ENCODE data around the gene KLRB1.
"Not testable (repeated sequence)": the region's sequence is repeated elsewhere in the genome, so short reads cannot be mapped to it uniquely, and the experiment has no call there.

KLRB1 gene

GRCh38 chr12:9619411-9620179 is 11.9 kb upstream of the KLRB1 start:
- no peak for DNase-seq (ENCODE audit: low spot score)

- DNase-seq (ENCODE audit: low spot score), result not testable (repeated sequence)
These were observed 11.2 kb upstream of the KLRB1 start for GRCh38 chr12:9618906-9619305.

GRCh38 chr12:9617124-9617523 is 9.4 kb upstream of the KLRB1 start:
- DNase-seq (ENCODE audit: low spot score), result no peak

- no peak for DNase-seq (ENCODE audit: low spot score)
These were observed 7.9 kb upstream of the KLRB1 start for GRCh38 chr12:9615420-9616136.

- not testable (repeated sequence) for DNase-seq (ENCODE audit: low spot score)
These were observed 2.9 kb upstream of the KLRB1 start for GRCh38 chr12:9610606-9611005.

GRCh38 chr12:9606736-9607372 is 862 bp downstream of the KLRB1 start:
- DNase-seq (ENCODE audit: low spot score), result no peak

GRCh38 chr12:9606247-9606646 is 1.5 kb downstream of the KLRB1 start:
- no peak for DNase-seq (ENCODE audit: low spot score)

GRCh38 chr12:9605483-9605882 is 2.2 kb downstream of the KLRB1 start:
- no peak for DNase-seq (ENCODE audit: low spot score)

- no peak for DNase-seq (ENCODE audit: low spot score)
These were observed 3.4 kb downstream of the KLRB1 start for GRCh38 chr12:9604287-9604686.

GRCh38 chr12:9600426-9600825 is 7.3 kb downstream of the KLRB1 start:
- not testable (repeated sequence) for DNase-seq (ENCODE audit: low spot score)

- no peak for DNase-seq (ENCODE audit: low spot score)
These were observed 9.4 kb downstream of the KLRB1 start for GRCh38 chr12:9598363-9598762.

GRCh38 chr12:9597365-9597764 is 10.4 kb downstream of the KLRB1 start:
- DNase-seq (ENCODE audit: low spot score), result no peak

GRCh38 chr12:9590441-9590840 is 17.3 kb downstream of the KLRB1 start:
- DNase-seq (ENCODE audit: low spot score), result no peak

GRCh38 chr12:9588749-9589148 is 19.0 kb downstream of the KLRB1 start:
- peak; percentile 15 for DNase-seq (ENCODE audit: low spot score)

GRCh38 chr12:9587987-9588600 is 19.6 kb downstream of the KLRB1 start:
- no peak for DNase-seq (ENCODE audit: low spot score)

- not testable (repeated sequence) for DNase-seq (ENCODE audit: low spot score)
These were observed 30.0 kb downstream of the KLRB1 start for GRCh38 chr12:9577729-9578128.

- DNase-seq (ENCODE audit: low spot score), result not testable (repeated sequence)
These were observed 40.6 kb downstream of the KLRB1 start for GRCh38 chr12:9567151-9567550.

GRCh38 chr12:9566113-9566512 is 41.6 kb downstream of the KLRB1 start:
- not testable (repeated sequence) for DNase-seq (ENCODE audit: low spot score)

- not testable (repeated sequence) for DNase-seq (ENCODE audit: low spot score)
These were observed 43.3 kb downstream of the KLRB1 start for GRCh38 chr12:9564418-9564817.

- not testable (repeated sequence) for DNase-seq (ENCODE audit: low spot score)
These were observed 44.8 kb downstream of the KLRB1 start for GRCh38 chr12:9562841-9563453.

GRCh38 chr12:9545489-9545888 is 62.2 kb downstream of the KLRB1 start:
- DNase-seq (ENCODE audit: low spot score), result not testable (repeated sequence)
